Spleen (tissue), 11 donors: Measurements from ENCODE around the gene ZNRF3. TPM values are rescaled to one million over a fixed set of nuclear protein-coding genes. Genes with fewer than 3 reads are reported as not detected.

Experiments used
- DNase-seq: peaks from one replicate; pipeline ENCODE4 v3.0.0-alpha.2; 2020
- H3K27ac ChIP-seq, 8 donors: fragments of 200-600 bp; sonication (generic) in 7 of 8; 1 replicate in 4 of 8; 2 replicates in 4 of 8; pipeline versions ENCODE4 v1.5.0 to v1.8.0; 2016 to 2021; ENCODE audit warnings: inconsistent platforms in 4 of 8, mild to moderate bottlenecking in 4 of 8, moderate library complexity in 1 of 8
- H3K27me3 ChIP-seq, 7 donors: fragments of 200-600 bp; sonication (generic) in 6 of 7; replicated peaks in 1 of 7; 1 replicate in 4 of 7; 2 replicates in 3 of 7; pipeline versions ENCODE4 v1.5.0 to v1.8.0; 2016 to 2021; ENCODE audit warnings: inconsistent platforms in 3 of 7, mild to moderate bottlenecking in 1 of 7
- H3K36me3 ChIP-seq, 6 donors: fragments of 200-600 bp; sonication (generic) in 5 of 6; 1 replicate in 4 of 6; 2 replicates in 2 of 6; pipeline versions ENCODE4 v1.5.0 to v1.8.0; 2016 to 2021; ENCODE audit warnings: inconsistent platforms in 2 of 6
- H3K4me1 ChIP-seq, 6 donors: fragments of 200-600 bp; sonication (generic) in 5 of 6; 1 replicate in 3 of 6; 2 replicates in 3 of 6; pipeline versions ENCODE4 v1.5.0 to v1.8.0; 2016 to 2021; ENCODE audit warnings: inconsistent platforms in 3 of 6
- H3K4me3 ChIP-seq, 8 donors: fragments of 200-600 bp; sonication (generic) in 7 of 8; 1 replicate in 4 of 8; 2 replicates in 4 of 8; pipeline versions ENCODE4 v1.5.0 to v1.8.0; 2016 to 2021; ENCODE audit warnings: inconsistent platforms in 4 of 8, mild to moderate bottlenecking in 4 of 8, moderate library complexity in 2 of 8
- H3K9me3 ChIP-seq, 8 donors: fragments of 200-600 bp; sonication (generic) in 7 of 8; 1 replicate in 4 of 8; 2 replicates in 4 of 8; pipeline versions ENCODE4 v1.5.0 to v1.8.0; 2016 to 2021; ENCODE audit warnings: inconsistent platforms in 4 of 8
- POLR2A ChIP-seq, 3 donors: fragments of 450-650 bp; IDR thresholded peaks; one replicate each; pipeline ENCODE4 v1.5.1; 2017; ENCODE audit warnings: antibody characterized with exemption in 3 of 3, mild to moderate bottlenecking in 1 of 3
- POLR2AphosphoS5 ChIP-seq, 3 donors: sonication (generic); formaldehyde crosslinking; IDR thresholded peaks; one replicate each; pipeline ENCODE4 v1.5.1; 2017; ENCODE audit warnings: antibody characterized with exemption in 3 of 3
- WGBS, 5 donors: extraction: QIAGEN DNeasy Blood & Tissue Kit in 3 of 5; methylation state at CpG; one replicate each; pipeline versions ENCODE4 v1.1.5 to v1.1.7; 2013 to 2018; 5-methylcytosine and 5-hydroxymethylcytosine counted together
- intact Hi-C: fragments of 100-400 bp; cut with DNase I; formaldehyde crosslinking; loops from one replicate; pipeline ENCODE4 v1.15.0; 2023; ENCODE audit warnings: low total_unique reads
- polyA plus RNA-seq, 3 donors: library from polyadenylated mRNA; stranded (reverse); fragments of 200-250 nt; gene quantifications; one replicate each; pipeline ENCODE4 v1.2.1, GENCODE V29; 2013
- total RNA-seq, 7 donors: library from RNA; depleted of rRNA in 3 of 7; stranded (reverse); fragments of >200 nt in 3 of 7; fragmentation: NEBNext Ultra II Directional in 4 of 7; extraction: Animal tissue kit (Norgen Biotek cat#: 25700) in 4 of 7; gene quantifications; one replicate each; pipeline versions ENCODE4 v1.1.0 to v1.2.1, GENCODE V29; 2016 to 2021
- TF ChIP-seq, protein P1 (sequence below), 11 experiments: fragments of 200-600 bp in 7 of 11; fragments of 450-650 bp in 4 of 11; sonication (generic) in 4 of 11; IDR thresholded peaks in 8 of 11; conservative IDR thresholded peaks in 3 of 11; 1 replicate in 7 of 11; 2 replicates in 4 of 11; pipeline versions ENCODE4 v1.4.0 to v1.8.0; 2016 to 2021; ENCODE audit warnings: antibody characterized with exemption in 11 of 11, inconsistent platforms in 4 of 11, mild to moderate bottlenecking in 1 of 11
- donor health status: healthy with polysubstance abuse.
- donor health status: DM: no; HTN: no; CAD: no; lungs with moderate emphysema.
- donor health status: DM: no; HTN: no; CAD: no.
- donor health status: Bipolar disorder and iron deficiency.
- donor health status: healthy.
- donor health status: DM: no; HTN: no; CAD: no.
- donor health status: DM: yes; HTN: yes; CAD: no.

ZNRF3 gene
- total and polyA plus RNA-seq, 10 donors = 0.15 to 4.5 (median 2.6) TPM

DNA sequence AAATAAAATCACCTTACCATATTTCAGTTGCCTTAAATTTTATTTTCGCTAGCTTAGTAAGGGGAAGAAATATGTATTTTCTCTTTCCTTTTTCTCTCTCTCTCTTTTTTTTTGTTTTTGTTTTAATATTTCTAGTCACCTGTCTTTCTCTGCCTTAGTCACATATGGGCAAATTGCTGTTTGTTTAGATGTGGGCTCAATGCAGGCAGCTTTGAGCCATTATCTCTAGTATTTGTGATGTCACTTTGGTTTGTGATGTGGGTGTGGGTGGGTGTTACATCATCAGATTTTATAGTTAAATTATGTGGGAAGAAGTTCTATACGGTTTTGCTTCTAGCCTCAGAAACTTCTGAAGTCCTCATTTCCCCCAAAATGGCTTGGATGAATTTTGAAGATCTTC, 178.4 kb downstream of the ZNRF3 start, which contains the start of gene C22orf31:
C22orf31 (minus strand) TSS at position 59 of the 400 bp plus-strand sequence; CDS start at position 20, 39 bp downstream.
- intact Hi-C loops = no loop called here
- Histone ChIP-seq H3K27ac (no peak within 1 kb of the TSS), H3K36me3 (no peaks in the 10 kb centered on the region), H3K27me3 (peaks cover 0 to 24% (median 0%) of the 10 kb centered on the region in 7 donors), H3K4me3 (no peak within 1 kb of the TSS), H3K4me1 (peaks cover 0 to 19% (median 0%) of the 10 kb centered on the region in 6 donors), H3K9me3 (no peaks in the 10 kb centered on the region)
- 51 to 60% (median 58%) methylated on average over 2 of the region's 2 CpGs for WGBS, 5 donors
- TF ChIP-seq POLR2AphosphoS5 (IDR thresholded peaks at IDR 0.05) = no peak
- TF ChIP-seq, protein P1, sequence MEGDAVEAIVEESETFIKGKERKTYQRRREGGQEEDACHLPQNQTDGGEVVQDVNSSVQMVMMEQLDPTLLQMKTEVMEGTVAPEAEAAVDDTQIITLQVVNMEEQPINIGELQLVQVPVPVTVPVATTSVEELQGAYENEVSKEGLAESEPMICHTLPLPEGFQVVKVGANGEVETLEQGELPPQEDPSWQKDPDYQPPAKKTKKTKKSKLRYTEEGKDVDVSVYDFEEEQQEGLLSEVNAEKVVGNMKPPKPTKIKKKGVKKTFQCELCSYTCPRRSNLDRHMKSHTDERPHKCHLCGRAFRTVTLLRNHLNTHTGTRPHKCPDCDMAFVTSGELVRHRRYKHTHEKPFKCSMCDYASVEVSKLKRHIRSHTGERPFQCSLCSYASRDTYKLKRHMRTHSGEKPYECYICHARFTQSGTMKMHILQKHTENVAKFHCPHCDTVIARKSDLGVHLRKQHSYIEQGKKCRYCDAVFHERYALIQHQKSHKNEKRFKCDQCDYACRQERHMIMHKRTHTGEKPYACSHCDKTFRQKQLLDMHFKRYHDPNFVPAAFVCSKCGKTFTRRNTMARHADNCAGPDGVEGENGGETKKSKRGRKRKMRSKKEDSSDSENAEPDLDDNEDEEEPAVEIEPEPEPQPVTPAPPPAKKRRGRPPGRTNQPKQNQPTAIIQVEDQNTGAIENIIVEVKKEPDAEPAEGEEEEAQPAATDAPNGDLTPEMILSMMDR (IDR thresholded peaks at IDR 0.05 in 8 of 11, conservative IDR thresholded peaks at IDR 0.05 in 3 of 11) = no peak
- TF ChIP-seq POLR2A (IDR thresholded peaks at IDR 0.05) = no peak
- no peak for DNase-seq

DNA sequence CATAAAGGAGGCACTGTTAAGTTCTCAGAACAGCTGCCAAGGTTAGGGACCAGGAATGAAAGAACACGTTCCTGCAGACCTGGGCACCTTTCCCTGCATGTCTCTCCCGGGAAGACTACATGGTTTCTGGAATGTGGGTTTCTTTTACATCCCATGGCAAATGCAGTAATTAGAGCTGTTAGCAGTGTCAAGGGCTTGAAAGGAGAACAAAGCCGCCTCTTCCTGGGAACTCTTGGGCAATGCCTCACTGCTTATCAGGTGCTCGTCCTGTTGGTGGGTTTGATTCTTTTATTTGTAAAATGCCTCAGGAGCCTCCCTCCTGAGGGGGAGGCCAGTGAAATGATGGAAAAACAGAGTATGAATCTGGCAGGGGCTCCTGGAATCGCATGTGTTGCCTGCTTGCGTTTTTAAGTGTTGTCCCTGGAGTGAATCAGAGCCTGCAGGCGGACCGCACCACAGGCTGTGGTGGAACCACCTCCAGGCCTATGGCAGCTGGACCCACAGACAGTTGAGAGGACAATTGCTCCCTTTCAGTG, 179.0 kb downstream of the ZNRF3 start:
- DNase-seq = no peak
- H3K36me3 ChIP-seq = no peaks in the 10 kb centered on the region
- WGBS, 5 donors = 74 to 86% (median 78%) methylated on average over 8 of the region's 8 CpGs

DNA sequence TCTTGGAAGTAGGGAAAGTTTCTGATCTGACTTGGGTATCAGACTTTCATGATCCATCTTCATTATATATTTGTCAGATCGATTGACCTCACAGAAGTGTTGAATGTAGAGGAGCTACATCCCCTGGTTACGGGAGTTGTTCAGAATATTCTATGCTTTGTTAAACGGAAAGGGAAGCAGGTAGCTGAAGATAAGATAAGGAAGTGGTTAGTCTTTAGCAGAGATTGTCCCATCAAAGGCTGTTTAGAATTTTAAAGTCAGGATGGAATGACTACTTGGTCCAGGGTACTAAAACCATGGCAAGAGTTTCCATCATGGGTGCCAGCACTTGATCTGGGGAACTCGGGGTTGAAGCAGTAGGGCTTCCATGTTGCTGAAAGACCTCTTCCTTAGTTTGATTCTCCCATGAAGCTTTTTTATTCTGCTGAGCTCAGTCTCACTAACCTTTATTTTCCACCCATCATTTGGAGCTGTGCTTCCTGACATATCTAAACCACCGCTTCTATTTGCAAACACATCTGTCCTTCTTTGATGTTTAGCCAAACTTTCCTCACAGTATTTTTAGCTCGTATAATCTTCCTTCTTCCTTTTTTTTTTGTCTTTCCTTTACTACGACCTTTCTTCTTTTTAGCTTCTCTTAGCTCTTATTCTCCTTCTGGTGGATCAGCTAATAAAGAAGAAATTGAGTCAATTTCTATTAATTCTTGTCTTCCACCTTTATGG, 182.3 kb downstream of the ZNRF3 start:
- 15 to 24% (median 18%) methylated on average over 7 of the region's 7 CpGs for WGBS, 5 donors
- no peak for DNase-seq
- Histone ChIP-seq H3K27ac (no peak overlapping the region), H3K36me3 (no peaks in the 10 kb centered on the region), H3K4me3 (no peak overlapping the region), H3K9me3 (no peaks in the 10 kb centered on the region), H3K27me3 (peaks cover 0 to 52% (median 7%) of the 10 kb centered on the region in 7 donors), H3K4me1 (peaks cover 0 to 17% (median 0%) of the 10 kb centered on the region in 6 donors)
- intact Hi-C loops = no loop called here
- TF ChIP-seq, protein P1 (IDR thresholded peaks at IDR 0.05 in 8 of 11, conservative IDR thresholded peaks at IDR 0.05 in 3 of 11) = no peak
- TF ChIP-seq POLR2A (IDR thresholded peaks at IDR 0.05) = no peak
- no peak for TF ChIP-seq POLR2AphosphoS5 (IDR thresholded peaks at IDR 0.05)

More for the DNA sequence above, 179.0 kb downstream of the ZNRF3 start:
- Histone ChIP-seq H3K4me3 (no peak overlapping the region), H3K9me3 (no peaks in the 10 kb centered on the region), H3K27me3 (peaks cover 0 to 27% (median 0%) of the 10 kb centered on the region in 7 donors), H3K27ac (no peak overlapping the region), H3K4me1 (peaks cover 0 to 19% (median 0%) of the 10 kb centered on the region in 6 donors)
- TF ChIP-seq POLR2AphosphoS5 (IDR thresholded peaks at IDR 0.05) (no peak), POLR2A (IDR thresholded peaks at IDR 0.05) (no peak)
- TF ChIP-seq, protein P1 (IDR thresholded peaks at IDR 0.05 in 8 of 11, conservative IDR thresholded peaks at IDR 0.05 in 3 of 11) = no peak
- intact Hi-C loops = no loop called here

DNA sequence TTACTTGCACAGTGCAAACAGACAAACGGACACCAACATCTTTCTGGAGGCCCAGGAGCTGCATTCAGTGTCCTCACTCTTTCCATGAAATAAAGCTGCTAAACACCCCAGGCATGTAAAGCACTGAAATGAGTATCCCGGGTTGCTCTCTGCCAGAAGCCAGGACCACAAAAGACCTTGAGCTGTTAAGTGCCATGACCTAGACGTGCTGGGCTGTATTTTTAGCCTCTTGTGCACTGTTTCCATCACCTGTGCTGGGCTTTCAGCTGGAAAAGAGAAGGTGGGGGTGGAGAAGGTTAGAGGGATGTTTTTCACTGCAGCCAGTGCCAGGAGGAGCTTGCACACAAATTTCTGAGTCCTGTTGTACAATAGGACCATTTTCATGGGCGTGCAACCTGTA, 186.1 kb downstream of the ZNRF3 start:
- H3K36me3 ChIP-seq = no peaks in the 10 kb centered on the region
- H3K9me3 ChIP-seq = no peaks in the 10 kb centered on the region
- intact Hi-C loops = no loop called here
- peaks cover 17 to 46% (median 32%) of the 10 kb centered on the region in 6 donors for H3K4me1 ChIP-seq
- no peak for DNase-seq
- no peak for TF ChIP-seq POLR2A (IDR thresholded peaks at IDR 0.05)
- TF ChIP-seq, protein P1 (IDR thresholded peaks at IDR 0.05 in 8 of 11, conservative IDR thresholded peaks at IDR 0.05 in 3 of 11) = no peak
- no peak for TF ChIP-seq POLR2AphosphoS5 (IDR thresholded peaks at IDR 0.05)
- H3K27me3 ChIP-seq = peaks cover 0 to 65% (median 26%) of the 10 kb centered on the region in 7 donors
- 74 to 83% (median 79%) methylated on average over 4 of the region's 4 CpGs for WGBS, 5 donors
- H3K4me3 ChIP-seq = no peak overlapping the region
- H3K27ac ChIP-seq = no peak overlapping the region
